Lower leg skin (tissue), 4 donors: ENCODE results near the gene FAM120A. TPM values are rescaled to one million over a fixed set of nuclear protein-coding genes. Genes with fewer than 3 reads are reported as not detected.

Experiments used
- DNase-seq, 2 donors: peaks; one replicate each; pipeline ENCODE4 v3.0.0-alpha.2; 2019; ENCODE audit warnings: low spot score in 2 of 2
- H3K4me3 ChIP-seq: fragments of 200-600 bp; sonication (generic); 2 replicates; pipeline ENCODE4 v1.5.1; 2017; ENCODE audit warnings: mild to moderate bottlenecking, low read depth; ENCODE audit not compliant: poor library complexity, severe bottlenecking
- CTCF ChIP-seq, 3 donors: fragments of 450-650 bp; IDR thresholded peaks; one replicate each; pipeline ENCODE4 v1.5.1; 2016; ENCODE audit warnings: antibody characterized with exemption in 3 of 3, mild to moderate bottlenecking in 3 of 3, moderate library complexity in 2 of 3
- POLR2A ChIP-seq, 2 donors: fragments of 450-650 bp; IDR thresholded peaks; one replicate each; pipeline ENCODE4 v1.6.1; 2016 to 2017; ENCODE audit warnings: antibody characterized with exemption in 2 of 2, mild to moderate bottlenecking in 1 of 2, moderate library complexity in 1 of 2
- WGBS, 2 donors: methylation state at CpG; one replicate each; pipeline ENCODE4 v1.1.5; 2018; 5-methylcytosine and 5-hydroxymethylcytosine counted together
- intact Hi-C: fragments of 100-400 bp; cut with DNase I; formaldehyde crosslinking; loops from one replicate; pipeline ENCODE4 v1.15.0; 2023; ENCODE audit warnings: low total_unique reads
- total RNA-seq, 4 donors: library from RNA; depleted of rRNA; stranded (reverse); fragments of >200 nt; gene quantifications; one replicate each; pipeline ENCODE4 v1.1.0, GENCODE V29; 2016

FAM120A gene
- total RNA-seq, 4 donors from 2014 or later = 58.1 to 80.5 (median 65.0) TPM

- TF ChIP-seq POLR2A (IDR thresholded peaks at IDR 0.05) (no peak), CTCF (IDR thresholded peaks at IDR 0.05) (no peak)
- intact Hi-C loops = no loop called here
- 85 to 90% methylated on average over 15 of the region's 15 CpGs for WGBS, 2 donors
- H3K4me3 ChIP-seq = no peak overlapping the region
- peak in 1 of 2 donors; percentile 76 for DNase-seq
These were observed 151.5 kb downstream of the FAM120A start for GRCh38 chr9:93603011-93603410.

DNA sequence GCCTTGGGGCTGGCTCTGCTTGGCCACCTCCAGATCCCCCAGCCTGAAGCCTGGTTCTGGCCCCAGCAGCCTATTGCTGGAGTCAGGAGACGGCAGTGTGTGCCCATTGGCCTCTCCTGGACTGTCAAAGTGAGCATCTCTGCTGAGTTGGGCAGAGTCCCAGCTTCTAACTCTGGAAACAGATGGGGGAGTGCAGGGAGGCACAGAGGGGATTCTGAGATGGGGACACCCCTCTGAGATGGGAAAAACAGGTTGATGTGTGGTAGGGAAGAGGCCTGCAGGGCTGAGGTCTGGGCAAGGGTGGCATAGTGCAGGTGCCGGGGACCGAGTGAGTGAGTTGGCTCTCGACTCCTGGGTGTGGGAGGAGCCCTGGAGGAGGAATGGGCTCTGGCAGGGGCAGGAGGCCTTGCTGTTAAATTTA lies 152.4 kb downstream of the FAM120A start:
- WGBS, 2 donors = 56 to 62% methylated on average over 4 of the region's 4 CpGs
- DNase-seq = peak in 1 of 2 donors; percentile 78

DNA sequence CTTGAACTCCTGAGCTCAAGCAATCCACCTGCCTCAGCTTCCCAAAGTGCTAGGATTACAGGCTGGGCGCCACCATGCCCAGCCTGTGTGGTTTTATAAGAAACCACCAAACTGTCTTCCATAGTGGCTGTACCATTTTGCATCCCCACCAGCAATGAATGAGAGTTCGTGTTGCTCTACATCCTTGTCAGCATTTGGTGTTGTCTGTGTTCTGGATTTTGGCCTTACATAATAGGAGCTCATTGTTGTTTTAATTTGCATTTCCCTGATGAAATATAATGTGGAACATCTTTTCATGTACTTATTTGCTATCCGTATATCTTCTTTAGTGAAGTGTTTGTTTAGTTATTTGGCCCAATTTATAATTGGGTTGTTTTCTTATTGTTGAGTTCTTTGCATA lies 154.7 kb downstream of the FAM120A start:
- no peak for DNase-seq
- no peak for TF ChIP-seq CTCF (IDR thresholded peaks at IDR 0.05)
- no peak for TF ChIP-seq POLR2A (IDR thresholded peaks at IDR 0.05)
- no peak overlapping the region for H3K4me3 ChIP-seq
- 52 to 83% methylated on average over 3 of the region's 3 CpGs for WGBS, 2 donors
- intact Hi-C loops = no loop called here

More for the DNA sequence above, 152.4 kb downstream of the FAM120A start:
- TF ChIP-seq POLR2A (IDR thresholded peaks at IDR 0.05) (no peak), CTCF (IDR thresholded peaks at IDR 0.05) (no peak)
- H3K4me3 ChIP-seq = no peak overlapping the region
- intact Hi-C loops = no loop called here

DNA sequence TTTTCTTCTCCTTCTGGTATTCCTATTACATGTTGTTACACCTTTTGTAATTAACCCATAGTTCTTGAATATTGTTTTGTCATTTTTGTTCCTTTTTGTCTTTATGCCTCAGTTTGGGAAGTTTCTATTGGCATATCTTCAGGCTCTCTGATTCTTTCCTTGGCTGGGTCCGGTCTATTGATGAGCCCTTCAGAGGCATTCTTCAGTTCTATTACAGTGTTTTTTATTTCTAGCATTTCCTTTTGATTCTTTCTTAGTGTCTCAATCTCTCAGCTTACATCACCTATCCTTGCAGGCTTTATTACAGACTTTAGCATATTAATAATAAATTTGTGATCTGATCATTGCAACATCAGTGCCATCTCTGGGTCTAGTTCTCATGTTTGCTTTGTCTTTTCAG lies 158.7 kb downstream of the FAM120A start:
- DNase-seq = no peak
- TF ChIP-seq POLR2A (IDR thresholded peaks at IDR 0.05) = no peak
- no peak for TF ChIP-seq CTCF (IDR thresholded peaks at IDR 0.05)

DNA sequence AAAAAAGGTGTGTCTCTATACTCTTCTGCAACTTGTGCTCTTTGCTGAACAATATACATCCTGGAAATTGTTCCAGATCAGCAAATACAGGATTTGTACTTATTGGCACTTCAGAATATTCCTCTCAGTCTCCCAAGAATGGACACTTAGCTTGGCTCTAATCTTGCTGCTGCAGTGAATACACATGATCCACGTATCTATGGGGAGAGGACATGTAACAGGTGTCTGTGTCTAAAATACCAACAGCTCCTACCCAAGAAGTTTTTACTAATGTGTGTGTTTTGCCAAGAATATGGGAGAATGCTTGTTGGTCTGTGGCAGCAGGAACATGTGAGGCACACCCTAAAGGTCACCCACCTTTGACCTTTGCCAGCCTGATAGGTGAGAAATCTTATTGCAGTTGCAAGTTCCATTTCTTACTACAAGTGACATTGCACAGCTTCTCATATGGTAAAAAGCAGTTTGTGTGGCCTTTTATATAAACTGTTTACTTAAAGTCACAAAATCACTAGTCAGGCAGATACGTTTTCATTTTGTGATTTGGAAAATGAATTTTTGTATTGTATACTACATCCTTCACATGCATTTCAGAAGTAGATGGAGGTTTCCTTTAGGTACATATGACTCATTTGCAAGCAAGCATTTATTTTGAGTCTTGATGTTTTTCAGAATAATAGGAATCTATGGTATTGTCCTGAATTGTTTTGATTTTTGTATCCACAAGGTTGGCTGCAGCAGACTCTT lies 160.7 kb downstream of the FAM120A start:
- 71 to 82% methylated on average over 2 of the region's 2 CpGs for WGBS, 2 donors
- DNase-seq = no peak
- TF ChIP-seq POLR2A (IDR thresholded peaks at IDR 0.05) = no peak
- no peak overlapping the region for H3K4me3 ChIP-seq
- intact Hi-C loops = no loop called here

More for the DNA sequence above, 158.7 kb downstream of the FAM120A start:
- intact Hi-C loops = no loop called here
- H3K4me3 ChIP-seq = no peak overlapping the region
- WGBS, 2 donors = 96 to 100% methylated on average over 1 of the region's 1 CpG

GRCh38 chr9:93612796-93613154 lies 161.3 kb downstream of the FAM120A start:
- TF ChIP-seq CTCF (IDR thresholded peaks at IDR 0.05) = no peak
- TF ChIP-seq POLR2A (IDR thresholded peaks at IDR 0.05) = no peak
- intact Hi-C loops = no loop called here
- peak in 1 of 2 donors; percentile 46 for DNase-seq
- WGBS, 2 donors = 42 to 47% methylated on average over 5 of the region's 5 CpGs
- no peak overlapping the region for H3K4me3 ChIP-seq
